Measurements from ENCODE around the gene THOC5. TPM values are rescaled to one million over a fixed set of nuclear protein-coding genes. Genes with fewer than 3 reads are reported as not detected.

Gene THOC5
- total and polyA plus RNA-seq, 8 donors, result 18.2 to 123 (median 33.7) TPM

DNA sequence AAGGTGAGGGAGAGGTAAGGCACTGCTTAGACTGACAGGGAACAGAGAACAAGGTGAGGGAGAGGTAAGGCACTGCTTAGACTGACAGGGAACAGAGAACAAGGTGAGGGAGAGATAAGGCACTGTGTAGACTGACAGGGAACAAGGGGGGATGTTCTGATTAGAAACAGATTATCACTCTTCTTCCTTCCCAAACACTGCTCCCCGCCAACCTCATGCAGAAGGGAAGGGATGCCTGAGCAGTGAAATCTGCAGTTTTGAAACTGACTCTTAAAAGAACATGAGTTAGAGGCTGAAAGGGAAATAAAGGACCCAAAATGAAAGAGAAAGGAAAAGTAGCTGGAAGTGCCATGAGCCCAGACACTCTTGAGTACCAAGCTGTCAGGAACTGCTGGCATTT is 43.7 kb downstream of the THOC5 start:
- Histone ChIP-seq H3K4me3 (no peak overlapping the region), H3K4me1 (no peaks in the 10 kb centered on the region), H3K27me3 (no peaks in the 10 kb centered on the region), H3K9me3 (no peaks in the 10 kb centered on the region), H3K27ac (no peak overlapping the region), H3K36me3 (peaks cover 43 to 99% (median 97%) of the 10 kb centered on the region in 4 donors)
- intact Hi-C loops (cut with DNase I; ENCODE audit: low total_unique reads), result no loop called here
- 78 to 100% (median 88%) methylated on average over 1 of the region's 1 CpG for WGBS, 5 donors
- DNase-seq, result no peak
- TF ChIP-seq, protein P1, sequence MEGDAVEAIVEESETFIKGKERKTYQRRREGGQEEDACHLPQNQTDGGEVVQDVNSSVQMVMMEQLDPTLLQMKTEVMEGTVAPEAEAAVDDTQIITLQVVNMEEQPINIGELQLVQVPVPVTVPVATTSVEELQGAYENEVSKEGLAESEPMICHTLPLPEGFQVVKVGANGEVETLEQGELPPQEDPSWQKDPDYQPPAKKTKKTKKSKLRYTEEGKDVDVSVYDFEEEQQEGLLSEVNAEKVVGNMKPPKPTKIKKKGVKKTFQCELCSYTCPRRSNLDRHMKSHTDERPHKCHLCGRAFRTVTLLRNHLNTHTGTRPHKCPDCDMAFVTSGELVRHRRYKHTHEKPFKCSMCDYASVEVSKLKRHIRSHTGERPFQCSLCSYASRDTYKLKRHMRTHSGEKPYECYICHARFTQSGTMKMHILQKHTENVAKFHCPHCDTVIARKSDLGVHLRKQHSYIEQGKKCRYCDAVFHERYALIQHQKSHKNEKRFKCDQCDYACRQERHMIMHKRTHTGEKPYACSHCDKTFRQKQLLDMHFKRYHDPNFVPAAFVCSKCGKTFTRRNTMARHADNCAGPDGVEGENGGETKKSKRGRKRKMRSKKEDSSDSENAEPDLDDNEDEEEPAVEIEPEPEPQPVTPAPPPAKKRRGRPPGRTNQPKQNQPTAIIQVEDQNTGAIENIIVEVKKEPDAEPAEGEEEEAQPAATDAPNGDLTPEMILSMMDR (IDR thresholded peaks at IDR 0.05), result no peak
- no peak for TF ChIP-seq POLR2AphosphoS5 (IDR thresholded peaks at IDR 0.05)
- TF ChIP-seq POLR2A (IDR thresholded peaks at IDR 0.05), result no peak
- TF ChIP-seq EP300 (IDR thresholded peaks at IDR 0.05), result no peak

DNA sequence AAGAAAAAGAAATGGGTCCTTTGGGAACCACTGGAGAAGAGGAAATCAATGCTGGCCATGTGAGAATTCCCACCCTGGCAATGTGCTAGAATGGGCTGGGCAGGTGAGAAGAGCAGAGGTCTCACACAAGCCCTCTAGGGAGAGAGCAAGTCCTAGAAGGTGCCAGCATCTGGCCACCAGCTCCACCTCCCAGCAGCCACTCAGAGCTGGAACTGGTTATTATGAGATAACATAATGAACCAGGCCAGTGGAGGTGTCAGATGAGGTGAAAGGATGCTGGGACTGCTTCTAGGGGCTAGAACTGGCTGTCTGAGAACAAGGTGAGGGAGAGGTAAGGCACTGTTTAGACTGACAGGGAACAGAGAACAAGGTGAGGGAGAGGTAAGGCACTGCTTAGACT is 44.3 kb downstream of the THOC5 start:
- Histone ChIP-seq H3K4me3 (no peak overlapping the region), H3K36me3 (peaks cover 43 to 95% (median 92%) of the 10 kb centered on the region in 4 donors), H3K27me3 (no peaks in the 10 kb centered on the region), H3K4me1 (no peaks in the 10 kb centered on the region), H3K9me3 (no peaks in the 10 kb centered on the region), H3K27ac (no peak overlapping the region)
- DNase-seq, result no peak
- intact Hi-C loops (cut with DNase I; ENCODE audit: low total_unique reads), result no loop called here
- TF ChIP-seq EP300 (IDR thresholded peaks at IDR 0.05) (no peak), POLR2A (IDR thresholded peaks at IDR 0.05) (no peak), POLR2AphosphoS5 (IDR thresholded peaks at IDR 0.05) (no peak)
- TF ChIP-seq, protein P1 (IDR thresholded peaks at IDR 0.05), result no peak

DNA sequence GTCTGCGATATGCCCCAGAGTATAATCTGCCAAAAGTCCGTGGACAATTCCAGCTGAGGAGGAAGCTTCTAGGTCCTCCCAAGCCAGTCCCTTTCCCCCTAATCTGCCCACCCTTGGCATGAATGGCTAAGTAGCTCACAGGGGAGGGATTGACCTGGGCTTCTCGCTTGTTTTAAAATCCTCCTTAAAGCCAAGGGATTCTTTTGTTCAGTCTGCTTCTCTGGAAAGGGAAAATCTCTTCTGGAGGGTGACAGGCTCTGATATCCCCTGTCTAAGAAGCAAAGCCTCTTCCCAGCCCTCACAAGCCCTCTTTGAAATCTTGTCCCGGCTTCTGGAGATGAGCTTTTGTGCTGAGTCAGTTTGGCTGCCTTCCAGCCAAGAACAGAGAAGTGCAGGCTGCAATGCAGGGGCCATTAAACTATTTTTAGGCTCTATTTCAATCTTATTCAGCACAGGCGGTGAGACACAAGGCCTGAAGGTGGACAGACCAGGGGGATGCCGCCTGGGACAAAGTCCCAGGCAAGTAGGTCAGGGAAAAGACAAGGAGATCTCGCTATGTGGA is 49.7 kb downstream of the THOC5 start:
- peaks cover 0 to 8% (median 0%) of the 10 kb centered on the region in 4 donors for H3K4me1 ChIP-seq
- H3K27me3 ChIP-seq, result no peaks in the 10 kb centered on the region
- no peaks in the 10 kb centered on the region for H3K9me3 ChIP-seq
- H3K4me3 ChIP-seq, result no peak overlapping the region
- peaks cover 24 to 52% (median 47%) of the 10 kb centered on the region in 4 donors for H3K36me3 ChIP-seq
- no peak overlapping the region for H3K27ac ChIP-seq
- TF ChIP-seq EP300 (IDR thresholded peaks at IDR 0.05) (no peak), POLR2AphosphoS5 (IDR thresholded peaks at IDR 0.05) (no peak), POLR2A (IDR thresholded peaks at IDR 0.05) (no peak)
- TF ChIP-seq, protein P1 (IDR thresholded peaks at IDR 0.05), result no peak
- peak in 1 of 2 donors; percentile 66 for DNase-seq
- 57 to 79% (median 71%) methylated on average over 7 of the region's 7 CpGs for WGBS, 5 donors
- intact Hi-C loops (cut with DNase I; ENCODE audit: low total_unique reads), result no loop called here

DNA sequence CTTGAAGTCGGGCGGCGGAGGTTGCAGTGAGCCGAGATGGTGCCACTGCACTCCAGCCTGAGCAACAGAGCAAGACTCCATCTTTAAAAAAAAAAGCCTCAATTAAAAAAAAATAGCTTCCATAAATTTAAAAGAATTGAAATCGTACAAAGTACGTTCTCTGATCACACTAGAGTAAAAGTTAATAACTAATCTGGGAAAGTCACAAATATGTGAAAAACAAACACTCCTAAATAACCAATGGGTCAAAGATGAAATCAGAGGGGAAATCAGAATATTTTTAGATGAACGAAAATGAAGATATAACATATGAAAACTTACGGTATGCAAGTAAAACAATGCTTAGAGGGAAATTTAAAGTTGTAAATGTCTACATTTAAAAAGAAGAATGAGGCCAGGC is 53.7 kb downstream of the THOC5 start:
- Histone ChIP-seq H3K27me3 (no peaks in the 10 kb centered on the region), H3K9me3 (peaks cover 0 to under 1% (median 0%) of the 10 kb centered on the region in 4 donors), H3K4me3 (no peak overlapping the region), H3K4me1 (peaks cover 0 to 8% (median 0%) of the 10 kb centered on the region in 4 donors), H3K27ac (no peak overlapping the region), H3K36me3 (peaks cover 0 to 15% (median 7%) of the 10 kb centered on the region in 4 donors)
- TF ChIP-seq EP300 (IDR thresholded peaks at IDR 0.05) (no peak), POLR2AphosphoS5 (IDR thresholded peaks at IDR 0.05) (no peak), POLR2A (IDR thresholded peaks at IDR 0.05) (no peak)
- TF ChIP-seq, protein P1 (IDR thresholded peaks at IDR 0.05), result no peak
- intact Hi-C loops (cut with DNase I; ENCODE audit: low total_unique reads), result no loop called here
- DNase-seq, result no peak
- WGBS, 5 donors, result 77 to 88% (median 82%) methylated on average over 8 of the region's 8 CpGs
